ENCODE results near the gene LARGE1. TPM values are rescaled to one million over a fixed set of nuclear protein-coding genes. Genes with fewer than 3 reads are reported as not detected.

The LARGE1 gene
- polyA plus RNA-seq, 5 donors: 25.2 to 39.4 (median 31.5) TPM

GRCh38 chr22:33825761-33826160, 94.5 kb downstream of the LARGE1 start:
- DNase-seq: no peak

- DNase-seq: no peak
Measured at GRCh38 chr22:33823552-33823951, 96.7 kb downstream of the LARGE1 start.

GRCh38 chr22:33821290-33821689, 99.0 kb downstream of the LARGE1 start:
- DNase-seq: no peak

- DNase-seq: no peak
Measured at GRCh38 chr22:33819743-33820142, 100.5 kb downstream of the LARGE1 start.

- DNase-seq: no peak
Measured at GRCh38 chr22:33817512-33818127, 102.7 kb downstream of the LARGE1 start.

- no peak for DNase-seq
Measured at GRCh38 chr22:33812360-33812977, 107.8 kb downstream of the LARGE1 start.

GRCh38 chr22:33811686-33812085, 108.6 kb downstream of the LARGE1 start:
- DNase-seq: peak; percentile 73 to 77

GRCh38 chr22:33811208-33811607, 109.1 kb downstream of the LARGE1 start:
- no peak for DNase-seq

GRCh38 chr22:33807470-33807869, 112.8 kb downstream of the LARGE1 start:
- DNase-seq: no peak

GRCh38 chr22:33806191-33806590, 114.1 kb downstream of the LARGE1 start:
- DNase-seq: no peak

GRCh38 chr22:33803371-33804282, 116.6 kb downstream of the LARGE1 start:
- DNase-seq: no peak

- DNase-seq: no peak
Measured at GRCh38 chr22:33798401-33798800, 121.9 kb downstream of the LARGE1 start.

GRCh38 chr22:33796494-33796893, 123.8 kb downstream of the LARGE1 start:
- no peak for DNase-seq

- DNase-seq: no peak
Measured at GRCh38 chr22:33793475-33793874, 126.8 kb downstream of the LARGE1 start.

GRCh38 chr22:33792832-33793231, 127.4 kb downstream of the LARGE1 start:
- DNase-seq: no peak

GRCh38 chr22:33789690-33790253, 130.5 kb downstream of the LARGE1 start:
- DNase-seq: no peak

GRCh38 chr22:33788927-33789326, 131.3 kb downstream of the LARGE1 start:
- no peak for DNase-seq

GRCh38 chr22:33787645-33788456, 132.4 kb downstream of the LARGE1 start:
- no peak for DNase-seq

- no peak for DNase-seq
Measured at GRCh38 chr22:33786149-33786548, 134.1 kb downstream of the LARGE1 start.

- no peak for DNase-seq
Measured at GRCh38 chr22:33785283-33785968, 134.8 kb downstream of the LARGE1 start.

- DNase-seq: peak; percentile 67 to 78
Measured at GRCh38 chr22:33781411-33781810, 138.9 kb downstream of the LARGE1 start.

All from right lung (tissue), 5 donors.